Progenitor cell of endocrine pancreas (in vitro differentiated cells): ENCODE data around the gene SCUBE1. TPM values are rescaled to one million over a fixed set of nuclear protein-coding genes. Genes with fewer than 3 reads are reported as not detected.

Experiments
- DNase-seq: peaks from one replicate; pipeline ENCODE4 v3.0.0; 2021; ENCODE audit warnings: low spot score; ENCODE audit not compliant: unreplicated experiment
- H3K27ac Mint-ChIP-seq: 2 replicates; pipeline ENCODE4 v1.8.0; 2021; ENCODE audit warnings: mild to moderate bottlenecking, moderate library complexity, mixed read lengths
- H3K27me3 Mint-ChIP-seq: 2 replicates; pipeline ENCODE4 v1.8.0; 2021; ENCODE audit warnings: mixed read lengths
- H3K36me3 Mint-ChIP-seq: 2 replicates; pipeline ENCODE4 v1.8.0; 2022; ENCODE audit warnings: mixed read lengths; ENCODE audit not compliant: insufficient read depth
- H3K4me1 Mint-ChIP-seq: 2 replicates; pipeline ENCODE4 v1.8.0; 2021; ENCODE audit warnings: low read depth, mixed read lengths
- H3K4me3 Mint-ChIP-seq: 2 replicates; pipeline ENCODE4 v1.8.0; 2021; ENCODE audit warnings: low read depth, mild to moderate bottlenecking, moderate library complexity, mixed read lengths
- H3K9me3 Mint-ChIP-seq: 2 replicates; pipeline ENCODE4 v1.8.0; 2021; ENCODE audit warnings: low read depth, mixed read lengths
- CTCF ChIP-seq: fragments of 200-600 bp; sonication (generic); IDR thresholded peaks from one replicate; pipeline ENCODE4 v1.5.0; 2021; ENCODE audit warnings: antibody characterized with exemption, mild to moderate bottlenecking; ENCODE audit not compliant: unreplicated experiment
- total RNA-seq: library from RNA; stranded (reverse); gene quantifications from 2 replicates; pipeline ENCODE4 v1.2.1, GENCODE V29; 2021

SCUBE1 gene
- total RNA-seq, 1 donor from 2014 or later: 4.5 TPM

GRCh38 chr22:43305806-43306205 is 37.4 kb downstream of the SCUBE1 start:
- Mint-ChIP-seq H3K4me3 (no peak overlapping the region), H3K9me3 (no peaks in the 10 kb centered on the region), H3K27me3 (peaks cover 69% of the 10 kb centered on the region), H3K36me3 (no peaks in the 10 kb centered on the region), H3K27ac (no peak overlapping the region), H3K4me1 (peaks cover 1% of the 10 kb centered on the region)
- no peak for DNase-seq
- TF ChIP-seq CTCF: no peak

DNA sequence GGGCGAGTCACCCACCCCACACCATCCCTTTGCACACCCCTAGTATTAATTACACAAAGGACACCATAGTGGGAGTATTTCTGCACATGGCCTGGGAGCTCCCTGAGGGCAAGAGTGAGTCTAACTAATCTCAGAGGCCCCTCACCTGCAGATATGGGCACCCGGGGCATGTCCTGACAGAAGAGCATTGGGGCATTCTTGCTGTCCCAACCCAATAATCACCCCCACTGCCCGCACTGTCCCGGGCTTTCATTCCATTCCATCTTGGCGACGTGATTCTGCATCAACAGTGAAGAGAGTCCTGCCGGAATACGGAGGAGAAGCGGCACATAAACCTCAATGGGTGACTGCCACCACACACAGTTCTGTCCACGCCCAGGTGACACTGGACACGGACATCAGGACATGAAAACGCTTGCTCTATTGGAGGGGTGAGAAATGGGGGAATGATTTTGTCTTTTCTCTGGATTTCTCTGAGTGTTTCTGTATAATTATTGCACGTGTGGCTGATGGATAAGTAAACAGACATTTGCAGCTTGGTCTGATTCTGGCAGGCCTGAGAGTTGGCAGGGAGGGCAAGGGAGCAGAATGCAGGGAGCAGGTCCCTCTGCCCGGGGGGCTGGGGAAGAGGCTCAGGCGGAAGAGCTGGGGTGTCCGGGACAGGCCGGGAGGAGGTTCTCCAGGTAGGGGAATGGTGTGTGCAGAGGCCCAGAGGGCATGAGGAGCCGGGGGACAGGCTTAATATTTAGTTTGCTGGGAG is 38.2 kb downstream of the SCUBE1 start:
- Mint-ChIP-seq H3K36me3 (no peaks in the 10 kb centered on the region), H3K4me1 (peaks cover 1% of the 10 kb centered on the region), H3K27me3 (peaks cover 73% of the 10 kb centered on the region), H3K9me3 (no peaks in the 10 kb centered on the region), H3K4me3 (no peak overlapping the region), H3K27ac (peak overlapping the region; percentile 14)
- DNase-seq: no peak
- no peak for TF ChIP-seq CTCF

GRCh38 chr22:43303751-43304150 is 39.4 kb downstream of the SCUBE1 start:
- no peak for DNase-seq
- no peak for TF ChIP-seq CTCF
- H3K4me3 Mint-ChIP-seq: no peak overlapping the region
- no peaks in the 10 kb centered on the region for H3K9me3 Mint-ChIP-seq
- H3K4me1 Mint-ChIP-seq: peaks cover 1% of the 10 kb centered on the region
- no peaks in the 10 kb centered on the region for H3K36me3 Mint-ChIP-seq
- peaks cover 71% of the 10 kb centered on the region for H3K27me3 Mint-ChIP-seq
- H3K27ac Mint-ChIP-seq: no peak overlapping the region

DNA sequence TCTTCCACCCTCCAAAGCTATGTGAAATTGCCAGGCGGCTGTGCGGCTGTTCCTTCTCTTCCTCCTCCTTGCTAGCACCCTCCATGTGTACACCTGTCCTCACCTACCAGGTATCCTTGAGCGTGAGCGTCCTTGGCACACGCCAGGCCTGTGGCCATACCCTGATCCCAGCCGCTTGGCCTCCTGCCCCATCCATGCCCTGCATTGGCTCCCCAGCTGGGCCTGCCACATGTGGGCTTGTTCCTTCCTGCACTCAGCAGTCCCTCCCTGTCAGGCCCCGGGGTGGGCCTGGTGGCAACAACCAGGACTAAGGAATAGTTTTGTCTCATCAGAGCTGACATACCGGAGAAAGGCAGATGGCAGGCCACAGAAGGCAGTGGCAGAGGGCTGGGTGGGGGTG is 40.0 kb downstream of the SCUBE1 start:
- Mint-ChIP-seq H3K4me3 (no peak overlapping the region), H3K36me3 (no peaks in the 10 kb centered on the region), H3K9me3 (no peaks in the 10 kb centered on the region), H3K27ac (no peak overlapping the region), H3K4me1 (peaks cover 1% of the 10 kb centered on the region), H3K27me3 (peaks cover 71% of the 10 kb centered on the region)
- TF ChIP-seq CTCF: no peak
- DNase-seq: no peak

GRCh38 chr22:43302531-43303041 is 40.6 kb downstream of the SCUBE1 start:
- no peak for TF ChIP-seq CTCF
- H3K27ac Mint-ChIP-seq: no peak overlapping the region
- no peak overlapping the region for H3K4me3 Mint-ChIP-seq
- peaks cover 1% of the 10 kb centered on the region for H3K4me1 Mint-ChIP-seq
- DNase-seq: no peak
- H3K27me3 Mint-ChIP-seq: peaks cover 69% of the 10 kb centered on the region
- no peaks in the 10 kb centered on the region for H3K36me3 Mint-ChIP-seq
- no peaks in the 10 kb centered on the region for H3K9me3 Mint-ChIP-seq
